Smooth muscle cell (in vitro differentiated cells): ENCODE data around the gene KCNMA1. TPM values are rescaled to one million over a fixed set of nuclear protein-coding genes. Genes with fewer than 3 reads are reported as not detected.

ENCODE experiments used
- DNase-seq: peaks from one replicate; lab custom pipeline; 2025; ENCODE audit not compliant: unreplicated experiment; lab: John Stamatoyannopoulos, UW
- H2AFZ ChIP-seq: fragments of 200-600 bp; sonication (generic); 2 replicates; pipeline ENCODE4 v1.6.0; 2016; ENCODE audit warnings: antibody characterized with exemption, low read depth, mild to moderate bottlenecking
- H3F3A ChIP-seq: fragments of 200-600 bp; sonication (generic); 2 replicates; pipeline ENCODE4 v1.6.0; 2017; ENCODE audit warnings: antibody characterized with exemption, low read depth
- H3K27ac ChIP-seq: fragments of 200-600 bp; sonication (generic); 2 replicates; pipeline ENCODE4 v1.5.1; 2016; ENCODE audit warnings: low read depth, mild to moderate bottlenecking
- H3K27me3 ChIP-seq: fragments of 200-600 bp; sonication (generic); 2 replicates; pipeline ENCODE4 v1.6.1; 2016; ENCODE audit warnings: low read depth, mild to moderate bottlenecking
- H3K36me3 ChIP-seq: fragments of 200-600 bp; sonication (generic); 2 replicates; pipeline ENCODE4 v1.5.1; 2016; ENCODE audit warnings: low read depth
- H3K4me1 ChIP-seq: fragments of 200-600 bp; sonication (generic); 2 replicates; pipeline ENCODE4 v1.5.1; 2016; ENCODE audit warnings: low read depth
- H3K4me2 ChIP-seq: fragments of 200-600 bp; sonication (generic); 2 replicates; pipeline ENCODE4 v1.6.0; 2016; ENCODE audit warnings: mild to moderate bottlenecking
- H3K4me3 ChIP-seq: fragments of 200-600 bp; sonication (generic); 2 replicates; pipeline ENCODE4 v1.5.1; 2016; ENCODE audit warnings: mild to moderate bottlenecking
- H3K79me2 ChIP-seq: fragments of 200-600 bp; sonication (generic); 2 replicates; pipeline ENCODE4 v1.6.0; 2016; ENCODE audit warnings: low read depth, mild to moderate bottlenecking
- H3K9ac ChIP-seq: fragments of 200-600 bp; sonication (generic); 2 replicates; pipeline ENCODE4 v1.6.0; 2016; ENCODE audit warnings: low read depth
- H3K9me3 ChIP-seq: fragments of 200-600 bp; sonication (generic); replicated peaks from 2 replicates; pipeline ENCODE4 v1.5.1; 2016; ENCODE audit warnings: low read depth
- H4K20me1 ChIP-seq: fragments of 200-600 bp; sonication (generic); 2 replicates; pipeline ENCODE4 v1.6.0; 2016; ENCODE audit warnings: low read depth
- WGBS: methylation state at CpG from one replicate; pipeline ENCODE4 v1.1.7; 2016; ENCODE audit warnings: low lambda C conversion rate; 5-methylcytosine and 5-hydroxymethylcytosine counted together
- polyA plus RNA-seq: library from polyadenylated mRNA; unstranded; fragments of >200 nt; fragmentation: Nextera tagmentation; extraction: Ambion mirVana; gene quantifications from 2 replicates; pipeline ENCODE4 v1.2.1, GENCODE V29; 2016
- total RNA-seq: library from RNA; depleted of rRNA; stranded (reverse); fragments of >200 nt; gene quantifications from 2 replicates; pipeline ENCODE4 v1.2.3, GENCODE V29; 2014
- TF ChIP-seq, protein P1 (sequence below): fragments of 200-600 bp; sonication (generic); IDR thresholded peaks from 2 replicates; pipeline ENCODE4 v1.5.1; 2017; ENCODE audit warnings: borderline replicate concordance, mild to moderate bottlenecking, antibody characterized with exemption; ENCODE audit not compliant: insufficient read depth, poor library complexity, severe bottlenecking

The KCNMA1 gene
- total and polyA plus RNA-seq, 2 experiments from 2014 or later: 9.1 to 23.4 TPM

- H2AFZ ChIP-seq: no peak overlapping the region
- no peaks in the 10 kb centered on the region for H3K4me1 ChIP-seq
- no peak overlapping the region for H3K27ac ChIP-seq
- H3K4me2 ChIP-seq: no peak overlapping the region
- no peak overlapping the region for H3K9ac ChIP-seq
- no peak for DNase-seq
- no peak overlapping the region for H3K4me3 ChIP-seq
- TF ChIP-seq, protein P1, sequence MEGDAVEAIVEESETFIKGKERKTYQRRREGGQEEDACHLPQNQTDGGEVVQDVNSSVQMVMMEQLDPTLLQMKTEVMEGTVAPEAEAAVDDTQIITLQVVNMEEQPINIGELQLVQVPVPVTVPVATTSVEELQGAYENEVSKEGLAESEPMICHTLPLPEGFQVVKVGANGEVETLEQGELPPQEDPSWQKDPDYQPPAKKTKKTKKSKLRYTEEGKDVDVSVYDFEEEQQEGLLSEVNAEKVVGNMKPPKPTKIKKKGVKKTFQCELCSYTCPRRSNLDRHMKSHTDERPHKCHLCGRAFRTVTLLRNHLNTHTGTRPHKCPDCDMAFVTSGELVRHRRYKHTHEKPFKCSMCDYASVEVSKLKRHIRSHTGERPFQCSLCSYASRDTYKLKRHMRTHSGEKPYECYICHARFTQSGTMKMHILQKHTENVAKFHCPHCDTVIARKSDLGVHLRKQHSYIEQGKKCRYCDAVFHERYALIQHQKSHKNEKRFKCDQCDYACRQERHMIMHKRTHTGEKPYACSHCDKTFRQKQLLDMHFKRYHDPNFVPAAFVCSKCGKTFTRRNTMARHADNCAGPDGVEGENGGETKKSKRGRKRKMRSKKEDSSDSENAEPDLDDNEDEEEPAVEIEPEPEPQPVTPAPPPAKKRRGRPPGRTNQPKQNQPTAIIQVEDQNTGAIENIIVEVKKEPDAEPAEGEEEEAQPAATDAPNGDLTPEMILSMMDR: no peak
- no peaks in the 10 kb centered on the region for H3K36me3 ChIP-seq
- H3K9me3 ChIP-seq: no peaks in the 10 kb centered on the region
- WGBS: 95% methylated on average over 6 of the region's 6 CpGs
- H3K79me2 ChIP-seq: no peaks in the 10 kb centered on the region
- H3F3A ChIP-seq: no peaks in the 10 kb centered on the region
- no peaks in the 10 kb centered on the region for H4K20me1 ChIP-seq
- H3K27me3 ChIP-seq: no peaks in the 10 kb centered on the region
Observed at GRCh38 chr10:77139252-77140160, 498.1 kb downstream of the KCNMA1 start.

DNA sequence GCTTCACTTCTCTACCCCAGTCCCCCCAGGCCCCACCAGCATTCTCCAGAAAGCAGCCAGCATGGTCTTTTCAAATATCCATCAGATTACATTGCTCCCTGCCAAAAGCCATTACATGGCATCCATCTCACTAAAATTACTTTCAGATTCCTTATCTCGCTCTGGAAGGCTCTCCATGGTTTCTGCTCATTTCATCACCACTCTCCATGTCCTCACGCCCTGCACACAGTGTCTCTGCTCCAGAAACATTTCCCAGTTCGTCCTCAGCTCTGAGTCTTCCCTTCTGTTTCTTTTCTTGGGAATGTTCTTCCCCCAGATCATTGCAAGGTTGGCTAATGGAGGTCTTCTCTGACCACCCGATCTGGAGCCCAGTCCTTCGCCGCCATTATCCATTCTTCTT is 499.1 kb downstream of the KCNMA1 start:
- no peak overlapping the region for H2AFZ ChIP-seq
- H3F3A ChIP-seq: no peaks in the 10 kb centered on the region
- H3K36me3 ChIP-seq: no peaks in the 10 kb centered on the region
- no peak for DNase-seq
- no peaks in the 10 kb centered on the region for H4K20me1 ChIP-seq
- no peak overlapping the region for H3K27ac ChIP-seq
- TF ChIP-seq, protein P1: no peak
- H3K9ac ChIP-seq: no peak overlapping the region
- H3K79me2 ChIP-seq: no peaks in the 10 kb centered on the region
- H3K4me1 ChIP-seq: no peaks in the 10 kb centered on the region
- no peak overlapping the region for H3K4me2 ChIP-seq
- H3K4me3 ChIP-seq: no peak overlapping the region
- no peaks in the 10 kb centered on the region for H3K27me3 ChIP-seq
- H3K9me3 ChIP-seq: no peaks in the 10 kb centered on the region
- 85% methylated on average over 6 of the region's 6 CpGs for WGBS

DNA sequence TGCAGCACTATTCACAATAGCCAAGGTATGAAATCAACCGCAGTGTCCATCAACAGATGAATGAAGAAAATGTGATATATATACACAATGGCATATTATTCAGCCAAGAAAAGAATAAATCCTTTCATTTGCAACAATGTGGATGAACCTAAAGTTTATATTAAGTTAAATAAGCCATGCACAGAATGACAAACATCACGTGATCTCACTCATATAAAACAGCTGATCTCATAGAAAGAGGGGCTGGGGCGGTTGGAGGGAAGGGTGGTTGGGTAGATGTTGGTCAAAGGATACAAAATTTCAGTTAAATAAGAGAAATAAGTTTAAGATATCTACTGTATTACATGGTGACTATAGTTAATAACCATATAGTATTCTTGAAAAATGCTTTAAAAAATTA is 502.1 kb downstream of the KCNMA1 start:
- Histone ChIP-seq H3K4me3 (no peak overlapping the region), H3K79me2 (no peaks in the 10 kb centered on the region), H3K27me3 (no peaks in the 10 kb centered on the region), H3K27ac (no peak overlapping the region), H3K4me2 (no peak overlapping the region), H3K36me3 (no peaks in the 10 kb centered on the region), H2AFZ (no peak overlapping the region), H3K4me1 (no peaks in the 10 kb centered on the region), H3K9ac (no peak overlapping the region), H4K20me1 (no peaks in the 10 kb centered on the region), H3K9me3 (no peaks in the 10 kb centered on the region), H3F3A (no peaks in the 10 kb centered on the region)
- TF ChIP-seq, protein P1: no peak
- 96% methylated on average over 3 of the region's 3 CpGs for WGBS
- no peak for DNase-seq
